Head of caudate nucleus (tissue), 42 donors: Measurements from ENCODE around the gene S100A7.

Source experiments
- DNase-seq, 42 donors: peaks; one replicate each; pipeline versions ENCODE4 v3.0.0 to v3.0.0-alpha.2; 2020 to 2021; ENCODE audit warnings: mixed read lengths in 7 of 42
- intact Hi-C: fragments of 100-400 bp; cut with DNase I; formaldehyde crosslinking; loops from one replicate; pipeline ENCODE4 v1.15.0; 2022

Gene S100A7

GRCh38 chr1:153460551-153460950 is at the start of gene S100A7:
S100A7 (minus strand) TSS chr1:153460651; CDS start chr1:153459013, 1,638 bp downstream.
- no peak for DNase-seq
- intact Hi-C loops = no loop called here

DNA sequence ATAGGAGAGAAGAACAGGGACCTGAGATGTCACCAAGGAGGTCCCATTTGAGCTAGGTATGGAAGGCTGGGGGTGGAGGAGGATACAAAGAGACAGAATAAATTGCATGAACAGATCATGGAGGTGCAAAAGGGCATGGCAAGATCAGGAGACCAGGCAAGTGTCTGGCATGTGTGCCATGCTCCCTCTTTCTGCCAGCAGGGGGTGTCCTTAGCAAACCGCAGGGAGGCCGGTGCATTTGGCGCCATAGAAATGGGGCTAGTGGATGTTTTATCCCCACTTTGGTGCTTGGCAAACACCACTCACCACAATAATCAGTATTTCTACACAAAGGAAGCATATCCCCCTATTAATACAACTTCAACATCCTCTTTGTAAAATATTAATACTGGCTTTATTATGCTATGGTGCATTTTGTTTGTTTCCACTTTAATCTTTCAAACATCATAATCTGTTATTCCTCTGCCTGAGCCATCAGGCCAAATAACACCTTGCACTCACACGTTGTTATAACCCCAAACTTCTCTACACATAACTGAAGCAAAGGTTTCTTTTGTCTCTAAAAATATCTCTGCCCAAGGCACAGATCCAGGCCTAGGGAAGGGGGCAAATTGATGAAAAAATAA is 49.4 kb upstream of the S100A7 start:
- intact Hi-C loops = loop anchor here (1.0 to 10.0 kb wide), 2 partner anchors 58 to 475 kb away; partner anchors contain the start of gene RAB13

DNA sequence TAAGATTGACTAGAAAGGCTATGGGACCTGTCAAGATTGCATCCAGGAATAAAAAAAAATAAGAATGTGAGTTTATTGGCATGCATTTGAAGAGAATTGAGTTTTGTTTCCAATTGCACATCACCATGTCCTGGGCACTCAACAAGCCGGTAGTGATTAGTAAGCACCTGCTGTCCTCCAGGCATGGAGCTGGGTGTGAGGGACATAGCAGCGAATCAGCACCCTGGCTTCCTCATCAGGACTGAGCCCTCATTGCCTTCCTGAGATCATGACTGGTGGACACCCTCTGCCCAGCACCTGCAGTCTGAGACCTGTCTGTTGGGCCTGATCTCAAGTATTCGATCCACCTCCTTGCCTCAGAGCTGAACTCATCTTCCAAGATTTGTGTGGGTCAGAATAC is 48.6 kb upstream of the S100A7 start:
- DNase-seq = peak in 1 of 42 donors; percentile 20
- intact Hi-C loops = no loop called here

More for the DNA sequence above, 49.4 kb upstream of the S100A7 start:
- DNase-seq = peak in 28 of 42 donors; percentile 22 to 71 (median 46)

- intact Hi-C loops = no loop called here
- peak in 1 of 42 donors; percentile 27 for DNase-seq
Observed at GRCh38 chr1:153507926-153508583, 47.6 kb upstream of the S100A7 start.

DNA sequence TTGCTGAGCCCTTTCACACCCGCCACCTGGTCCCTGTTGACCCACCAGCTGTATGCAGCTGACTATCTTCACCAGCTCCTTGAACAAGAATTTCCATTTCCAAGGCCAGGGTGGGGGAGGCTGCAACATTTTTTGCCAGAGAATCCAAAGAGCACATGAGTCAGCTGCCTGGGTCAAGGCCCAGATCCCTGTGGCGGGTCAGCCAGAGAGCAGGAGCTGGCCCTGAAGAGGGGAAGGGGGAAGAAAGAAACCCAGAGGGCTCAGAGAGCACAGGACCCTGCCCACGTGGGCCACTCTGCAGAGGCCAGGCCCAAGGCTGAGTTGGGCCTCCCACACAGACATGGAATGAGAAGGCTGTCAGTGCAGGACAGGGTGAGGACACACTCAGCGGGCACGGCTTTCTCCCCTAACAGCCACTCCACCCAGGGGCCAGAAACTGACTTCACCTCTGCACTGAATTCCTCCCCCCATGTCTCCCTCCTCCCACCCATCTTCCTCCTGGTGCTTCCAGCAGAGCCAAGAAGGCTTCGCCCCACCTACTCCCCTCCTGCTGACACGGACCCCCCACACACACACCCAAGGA is 46.5 kb upstream of the S100A7 start:
- DNase-seq = peak in 12 of 42 donors; percentile 14 to 74 (median 34)
- intact Hi-C loops = no loop called here

DNA sequence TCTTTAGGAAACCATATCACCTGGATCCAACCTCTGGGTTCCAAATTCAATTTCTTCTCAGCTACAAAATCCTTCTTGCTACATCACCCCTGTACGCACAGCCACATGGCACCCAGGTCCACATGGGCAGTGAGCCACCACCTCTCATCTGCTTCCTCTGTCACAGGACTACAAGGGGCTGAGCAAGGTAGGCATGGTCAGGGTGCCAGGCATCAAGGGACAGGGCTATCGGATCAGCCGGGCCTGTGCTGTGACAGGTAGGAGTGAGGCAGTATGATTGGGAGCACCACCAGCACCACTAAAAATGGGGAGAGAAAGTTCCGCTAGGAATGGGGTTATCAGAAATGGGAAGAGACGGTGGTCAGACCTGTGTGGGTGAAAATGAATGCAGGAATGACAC is 45.9 kb upstream of the S100A7 start:
- no peak for DNase-seq
- intact Hi-C loops = no loop called here

DNA sequence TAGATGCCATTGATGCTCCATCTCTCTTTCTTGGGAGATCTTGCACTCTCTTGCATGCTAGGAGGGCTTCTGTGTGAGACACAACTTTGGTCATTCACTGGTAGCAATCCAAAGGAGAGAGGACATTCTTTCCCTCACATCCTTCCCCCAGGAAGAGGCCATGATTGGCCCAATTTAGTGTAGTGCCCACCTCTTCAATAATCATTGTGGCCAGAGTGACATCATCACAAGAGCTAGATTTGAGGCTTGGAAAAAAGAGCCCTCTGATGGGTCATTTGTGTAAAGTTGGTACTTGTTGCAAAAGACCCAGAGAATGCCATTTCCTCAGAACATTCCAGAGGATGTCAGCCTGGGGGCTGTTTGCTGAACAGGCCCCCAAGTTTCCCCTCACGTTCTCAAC is 45.1 kb upstream of the S100A7 start:
- no peak for DNase-seq
- intact Hi-C loops = no loop called here

GRCh38 chr1:153503766-153504165 is 43.3 kb upstream of the S100A7 start:
- DNase-seq = no peak
- intact Hi-C loops = no loop called here

DNA sequence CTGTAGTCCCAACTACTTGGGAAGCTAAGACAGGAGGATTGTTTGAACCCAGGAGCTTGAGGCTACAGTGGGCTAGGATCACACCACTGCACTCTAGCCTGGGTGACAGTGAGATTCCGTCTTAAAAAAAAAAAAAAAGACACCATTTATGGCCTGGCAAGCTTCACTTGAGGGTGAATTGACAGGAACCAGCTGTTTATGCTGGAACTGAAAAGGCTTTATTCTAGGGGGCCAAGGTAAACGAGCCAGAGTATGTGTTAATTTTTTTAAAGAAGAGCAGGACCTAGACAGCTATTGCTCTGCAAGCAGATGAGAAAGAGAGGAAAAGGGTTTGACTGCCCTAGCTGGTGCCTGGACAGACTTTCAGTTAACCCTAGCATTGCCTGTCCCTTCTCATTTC is 38.3 kb upstream of the S100A7 start:
- DNase-seq = no peak
- intact Hi-C loops = no loop called here

- intact Hi-C loops = loop anchor here (2.0 kb wide), 1 partner anchor 143 kb away; no protein-coding TSS in a partner anchor
- no peak for DNase-seq
Observed at GRCh38 chr1:153495536-153495935, 35.1 kb upstream of the S100A7 start.

DNA sequence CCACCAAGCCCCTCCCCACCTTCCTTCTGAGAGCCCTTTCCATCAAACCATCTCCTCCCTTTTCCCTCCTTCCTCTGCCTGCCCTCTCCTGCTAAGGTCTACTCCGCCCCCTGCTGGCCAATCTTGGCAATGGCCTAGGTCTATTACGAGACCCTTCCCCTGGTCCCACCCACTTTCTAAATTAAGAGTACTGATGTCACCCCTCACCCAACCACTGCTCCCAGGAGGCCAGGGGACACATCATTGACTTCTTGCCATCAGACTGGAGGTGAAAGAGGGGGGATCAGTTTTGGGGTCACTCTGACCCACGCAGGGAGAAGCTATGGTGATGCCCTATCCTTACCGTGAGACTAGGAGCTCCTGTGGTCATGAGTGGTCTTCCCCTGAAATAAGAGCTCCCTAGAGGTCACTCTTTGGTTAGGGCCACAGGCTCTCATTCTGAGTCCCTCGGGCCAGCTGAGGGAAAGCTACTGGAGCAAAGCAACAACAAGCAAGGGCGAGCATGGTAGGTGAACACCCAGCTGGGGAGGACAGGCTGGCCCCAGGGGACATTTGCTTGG is 34.6 kb upstream of the S100A7 start:
- intact Hi-C loops = loop anchor here (2.0 kb wide), 1 partner anchor 142 kb away; no protein-coding TSS in a partner anchor
- DNase-seq = peak; percentile 34 to 89 (median 71)

- intact Hi-C loops = no loop called here
- no peak for DNase-seq
Observed at GRCh38 chr1:153493343-153493960, 33.0 kb upstream of the S100A7 start.

- intact Hi-C loops = no loop called here
Observed at GRCh38 chr1:153490272-153491051, 30.0 kb upstream of the S100A7 start.

GRCh38 chr1:153488731-153489130 is 28.3 kb upstream of the S100A7 start:
- no peak for DNase-seq
- intact Hi-C loops = no loop called here

More at GRCh38 chr1:153490272-153491051, 30.0 kb upstream of the S100A7 start:
- peak in 11 of 42 donors; percentile 8 to 63 (median 33) for DNase-seq

GRCh38 chr1:153487707-153488106 is 27.3 kb upstream of the S100A7 start:
- no peak for DNase-seq
- intact Hi-C loops = no loop called here

GRCh38 chr1:153485863-153486262 is 25.4 kb upstream of the S100A7 start:
- intact Hi-C loops = no loop called here

DNA sequence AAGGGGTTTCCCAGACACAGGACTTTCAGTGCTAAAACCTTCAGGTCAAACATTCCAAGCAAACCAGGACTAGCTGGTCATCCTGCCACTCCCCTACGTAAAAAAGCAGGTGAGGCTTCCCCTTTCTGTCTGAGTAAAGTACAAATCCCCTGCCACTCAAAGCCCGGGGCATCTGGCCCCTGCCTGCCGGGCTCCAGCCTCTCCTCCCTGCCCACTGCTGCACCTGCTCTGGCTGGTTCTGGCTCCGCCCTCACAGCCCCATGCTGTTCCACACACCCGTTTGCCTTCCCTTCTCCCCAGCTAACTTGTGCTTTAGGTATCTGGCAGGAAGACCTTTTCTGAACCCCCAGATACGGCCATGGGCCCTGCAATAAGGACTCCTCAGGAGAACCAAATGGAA is 23.3 kb upstream of the S100A7 start:
- DNase-seq = no peak
- intact Hi-C loops = no loop called here

More at GRCh38 chr1:153485863-153486262, 25.4 kb upstream of the S100A7 start:
- DNase-seq = no peak

- intact Hi-C loops = no loop called here
- no peak for DNase-seq
Observed at GRCh38 chr1:153481124-153481523, 20.7 kb upstream of the S100A7 start.
